GM18519 (cell line): Measurements from ENCODE around the gene C5AR2.
"Not testable (repeated sequence)": the region's sequence is repeated elsewhere in the genome, so short reads cannot be mapped to it uniquely, and the experiment has no call there.

ENCODE experiments used
- ATAC-seq: cut with Tn5 transposase; IDR thresholded peaks from one replicate; pipeline ENCODE4 v1.9.1; 2021; ENCODE audit warnings: mild to moderate bottlenecking, moderate library complexity; ENCODE audit not compliant: unreplicated experiment, low FRiP score

Gene C5AR2

DNA sequence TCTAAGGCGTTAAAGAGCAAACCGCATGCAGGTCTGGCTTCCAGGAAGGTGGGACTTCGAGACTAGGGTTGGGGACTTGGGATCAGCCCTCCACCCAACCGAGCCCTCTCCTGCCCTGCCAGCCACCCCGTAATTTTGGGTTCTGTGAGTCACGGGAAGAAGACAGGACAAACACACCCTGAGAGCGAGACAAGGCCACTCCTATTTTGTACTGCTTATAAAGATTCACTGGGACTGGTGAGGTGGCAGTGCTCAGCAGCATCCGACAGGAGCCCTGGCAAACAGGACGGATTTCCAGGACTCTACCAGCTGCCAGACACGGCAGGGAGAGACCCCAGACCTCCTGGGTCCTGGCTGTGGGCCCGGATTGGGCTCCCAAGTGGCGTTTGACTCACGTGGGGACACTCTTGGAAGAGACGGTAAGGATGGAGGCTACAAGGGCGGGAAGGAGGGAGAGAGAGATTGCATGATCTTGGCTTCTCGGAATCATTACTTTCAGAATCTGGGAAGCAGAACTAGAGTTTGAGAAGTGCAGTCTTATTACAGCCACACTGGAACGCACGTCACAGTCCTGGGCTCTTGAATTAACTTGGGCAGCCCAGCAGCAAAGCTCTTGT, at the start of gene C5AR2:
Gene C5AR2, plus strand, starts transcription at position 245 of the 617 bp plus-strand sequence. CDS start 8,625 bp downstream, outside the sequence.
- ATAC-seq, result no peak

DNA sequence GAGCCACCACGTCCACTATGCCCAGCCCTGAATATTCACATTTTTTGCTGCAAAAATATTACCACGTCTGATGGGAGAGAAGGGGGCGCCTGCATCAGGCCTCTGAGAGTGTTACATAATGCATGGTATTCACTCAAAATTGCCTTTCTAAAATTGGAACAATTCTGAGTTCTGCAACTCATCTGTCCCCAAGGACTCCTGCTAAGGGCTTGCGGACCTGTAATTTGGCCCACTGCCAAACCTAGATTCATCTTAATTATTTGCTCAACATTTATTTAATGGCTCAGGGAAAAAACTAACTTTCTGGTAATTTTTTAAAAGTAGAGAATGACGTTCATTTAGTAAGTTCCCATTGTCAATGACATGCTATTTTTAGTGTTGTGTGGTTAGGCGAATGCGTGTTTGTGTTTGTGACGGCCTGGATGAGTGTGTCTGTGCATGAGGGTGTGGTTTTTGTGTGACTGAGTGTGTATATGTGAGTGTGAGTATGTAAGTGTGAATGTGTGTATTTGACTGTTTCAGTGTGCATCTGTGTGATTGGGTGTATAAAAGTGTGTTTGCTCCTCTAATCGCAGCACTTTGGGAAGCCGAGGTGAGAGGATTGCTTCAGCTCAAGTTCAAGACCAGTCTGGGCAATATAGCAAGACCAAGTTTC, 48.4 kb upstream of the C5AR2 start:
- ATAC-seq, result no peak

DNA sequence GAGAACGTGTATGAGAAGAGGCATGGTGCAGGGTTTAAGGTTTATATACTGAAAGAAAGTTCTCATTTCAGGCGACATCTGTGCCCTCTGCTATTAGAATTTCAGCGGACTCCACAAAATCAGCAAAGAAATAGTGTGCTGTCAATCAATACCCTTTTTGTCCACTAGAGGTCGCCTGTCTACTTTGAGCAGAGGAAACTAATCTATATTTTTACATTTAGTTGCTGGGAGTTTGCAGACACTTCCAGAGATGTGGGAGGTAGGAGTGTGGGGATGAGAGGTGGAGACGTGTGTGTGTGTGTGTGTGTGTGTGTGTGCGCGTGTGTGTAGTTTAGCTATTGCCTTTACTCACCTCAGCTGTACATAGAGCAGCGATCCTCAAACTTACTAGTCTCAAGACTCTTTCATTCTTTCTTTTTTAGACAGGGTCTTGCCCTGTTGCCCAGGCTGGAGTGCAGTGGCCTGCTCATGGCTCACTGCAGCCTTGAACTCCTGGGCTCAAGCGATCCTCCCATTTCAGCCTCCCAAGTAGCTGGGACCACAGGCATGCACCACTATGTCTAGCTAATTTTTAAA, 47.6 kb upstream of the C5AR2 start:
- no peak for ATAC-seq

DNA sequence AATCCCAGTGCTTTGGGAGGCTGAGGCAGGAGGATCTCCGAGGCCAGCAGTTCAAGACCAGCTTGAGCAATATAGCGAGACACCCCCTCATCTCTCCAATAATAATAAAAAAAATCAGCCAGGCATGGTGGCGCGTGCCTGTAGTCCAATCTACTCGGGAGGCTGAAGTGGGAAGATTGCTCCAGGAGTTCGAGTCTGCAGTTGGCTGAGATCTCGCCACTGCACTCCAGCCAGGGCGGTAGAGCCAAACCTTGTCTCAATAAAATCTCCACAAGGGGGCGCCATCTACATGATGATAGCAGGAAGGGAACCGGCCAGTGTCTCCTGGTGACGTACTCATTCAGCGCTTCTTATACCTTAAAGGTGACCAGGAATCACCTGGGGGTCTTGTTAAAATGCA, 35.9 kb upstream of the C5AR2 start:
- no peak for ATAC-seq

DNA sequence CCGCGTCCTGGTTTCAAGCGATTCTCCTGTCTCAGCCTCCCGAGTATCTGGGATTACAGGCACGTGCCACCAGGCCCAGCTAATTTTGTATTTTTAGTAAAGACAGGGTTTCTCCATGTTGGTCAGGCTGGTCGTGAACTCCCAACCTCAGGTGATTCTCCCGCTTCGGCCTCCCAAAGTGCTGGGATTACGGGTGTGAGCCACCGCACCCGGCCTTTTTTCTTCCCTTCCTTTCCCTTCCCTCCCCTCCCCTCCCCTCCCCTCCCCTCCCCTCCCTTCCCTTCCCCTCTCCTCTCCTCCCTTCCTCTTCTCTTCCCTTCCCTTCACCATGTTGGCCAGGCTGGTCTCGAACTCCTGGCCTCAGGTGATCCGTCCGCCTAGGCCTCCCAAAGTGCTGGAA, 31.1 kb upstream of the C5AR2 start:
- ATAC-seq, result not testable (repeated sequence)

DNA sequence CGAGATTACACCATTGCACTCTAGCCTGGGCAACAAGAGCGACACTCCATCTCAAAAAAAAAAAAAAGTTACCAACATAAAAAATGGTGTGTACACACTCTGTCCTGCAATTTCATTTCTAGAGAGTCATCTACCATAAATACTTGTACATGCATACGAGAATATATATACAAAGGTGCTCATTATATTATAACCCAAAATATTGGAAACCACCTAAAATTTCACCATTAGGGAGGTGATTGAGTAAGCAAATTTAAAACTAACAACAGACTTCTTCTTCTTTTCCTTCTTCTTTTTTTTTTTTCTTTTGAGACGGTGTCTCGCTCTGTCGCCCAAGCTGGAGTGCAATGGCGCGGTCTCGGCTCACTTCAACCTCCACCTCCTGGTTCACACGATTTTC, 29.7 kb upstream of the C5AR2 start:
- ATAC-seq, result no peak

DNA sequence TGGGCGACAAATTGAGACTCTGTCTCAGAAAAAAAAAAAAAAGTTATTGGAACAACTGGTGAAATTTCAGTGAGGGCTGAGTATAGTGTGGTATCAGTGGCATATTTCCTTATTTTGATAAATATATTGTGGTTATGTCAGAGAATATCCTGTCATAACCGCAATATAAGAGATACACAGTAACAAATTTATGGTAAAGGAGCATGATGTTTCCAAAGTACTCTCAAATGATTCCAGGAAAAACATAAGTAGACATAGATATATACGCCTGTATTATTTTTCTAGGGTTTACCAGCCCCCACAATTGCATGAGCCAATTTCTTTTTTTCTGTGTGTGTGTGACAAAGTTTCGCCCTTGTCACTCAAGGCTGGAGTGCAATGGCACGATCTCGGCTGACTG, 28.0 kb upstream of the C5AR2 start:
- no peak for ATAC-seq

DNA sequence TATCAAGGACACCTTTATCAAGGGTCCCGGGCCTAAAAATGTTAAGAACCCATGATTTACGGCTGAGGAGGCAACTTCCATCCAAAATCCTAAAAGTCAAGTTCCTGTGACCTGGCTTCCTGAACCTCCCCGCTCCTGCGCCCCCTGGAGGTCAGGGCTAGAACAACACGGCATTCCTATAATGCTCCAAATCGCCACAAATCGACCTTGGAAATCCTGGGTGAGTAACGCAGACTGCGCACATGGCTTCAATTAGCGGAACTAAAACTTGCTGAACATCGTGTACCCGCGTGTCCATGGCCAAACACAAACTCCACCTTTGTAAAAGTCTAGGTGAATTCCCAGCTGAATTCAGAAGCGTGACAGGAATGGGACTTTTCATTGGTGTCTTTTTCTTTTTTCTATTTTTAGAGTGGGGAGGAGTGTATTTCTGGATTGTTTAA, 26.6 kb upstream of the C5AR2 start:
- ATAC-seq, result no peak

DNA sequence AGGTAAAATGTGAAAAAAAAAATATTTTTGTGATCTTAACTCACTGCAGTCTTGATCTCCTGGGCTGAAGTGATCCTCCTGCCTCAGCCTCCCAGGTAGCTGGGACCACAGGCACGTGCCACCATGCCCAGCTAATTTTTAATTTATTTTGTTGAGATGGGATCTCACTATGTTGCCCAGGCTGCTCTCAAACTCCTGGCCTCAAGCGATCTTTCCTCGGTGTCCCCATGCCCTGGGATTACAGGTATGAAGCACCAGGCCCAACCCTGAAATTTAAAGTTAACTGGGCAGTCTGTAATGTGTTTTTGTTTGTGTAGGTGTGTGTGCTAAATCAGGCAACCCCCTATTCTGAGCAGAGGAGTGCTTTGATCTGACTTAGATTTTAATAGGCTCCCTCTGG, 25.7 kb upstream of the C5AR2 start:
- no peak for ATAC-seq

DNA sequence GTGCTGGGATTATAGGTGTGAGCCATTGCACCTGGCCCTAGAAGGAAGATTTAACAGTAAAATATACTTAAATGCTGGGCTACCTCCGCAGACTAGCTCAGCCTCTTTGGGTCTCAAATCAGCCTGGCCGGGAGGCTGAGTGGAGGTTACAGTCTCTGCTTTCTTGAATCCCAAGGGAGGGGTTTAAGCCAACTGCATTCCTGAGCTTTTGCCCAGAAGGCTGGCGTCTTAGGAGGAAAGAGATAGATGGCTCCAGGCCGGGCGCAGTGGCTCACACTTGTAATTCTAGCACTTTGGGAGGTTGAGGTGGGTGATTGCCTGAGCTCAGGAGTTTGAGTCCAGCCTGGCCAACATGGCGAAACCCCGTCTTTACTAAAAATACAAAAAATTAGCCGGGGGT, 22.9 kb upstream of the C5AR2 start:
- ATAC-seq, result no peak

DNA sequence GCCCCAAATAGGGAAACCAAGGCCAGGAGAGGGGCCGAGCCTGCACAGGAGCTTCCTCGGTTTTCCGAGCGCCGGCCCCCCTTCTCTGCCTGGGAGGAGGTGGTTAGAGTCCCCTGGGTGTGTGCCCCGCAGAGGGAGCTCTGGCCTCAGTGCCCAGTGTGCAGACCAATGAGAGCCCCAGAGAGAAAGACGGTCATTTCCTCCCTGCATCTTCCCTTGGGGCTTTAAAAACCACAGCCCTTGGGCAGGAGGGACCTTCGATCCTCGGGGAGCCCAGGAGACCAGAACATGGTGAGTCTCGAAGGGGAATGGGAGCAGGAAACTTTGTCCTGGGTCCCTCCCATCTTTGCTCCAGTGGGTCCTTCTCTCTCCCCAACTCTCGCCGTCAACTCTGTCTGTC, 22.4 kb upstream of the C5AR2 start, which contains the start of gene C5AR1:
Gene C5AR1, plus strand, starts transcription at position 254 of the 400 bp plus-strand sequence. Its CDS starts 35 bp downstream, at position 289.
- ATAC-seq, result no peak

DNA sequence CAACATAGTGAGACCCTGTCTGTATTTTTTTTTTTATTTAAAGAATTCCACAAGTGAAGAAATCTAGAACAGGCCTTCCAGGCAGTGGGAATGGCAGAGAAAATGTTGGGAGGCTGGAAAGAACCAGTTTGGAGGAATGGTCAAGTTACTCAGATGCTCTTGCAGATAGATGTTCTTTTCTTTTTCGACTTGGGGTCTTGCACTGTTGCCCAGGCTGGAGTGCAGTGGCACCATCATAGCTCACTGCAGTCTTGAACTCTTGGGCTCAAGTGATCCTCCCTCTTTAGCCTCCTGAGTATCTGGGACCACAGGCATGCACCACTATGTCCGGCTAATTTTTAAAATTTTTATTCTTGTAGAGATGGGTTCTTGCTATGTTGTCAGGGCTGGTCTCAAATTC, 21.7 kb upstream of the C5AR2 start:
- no peak for ATAC-seq

DNA sequence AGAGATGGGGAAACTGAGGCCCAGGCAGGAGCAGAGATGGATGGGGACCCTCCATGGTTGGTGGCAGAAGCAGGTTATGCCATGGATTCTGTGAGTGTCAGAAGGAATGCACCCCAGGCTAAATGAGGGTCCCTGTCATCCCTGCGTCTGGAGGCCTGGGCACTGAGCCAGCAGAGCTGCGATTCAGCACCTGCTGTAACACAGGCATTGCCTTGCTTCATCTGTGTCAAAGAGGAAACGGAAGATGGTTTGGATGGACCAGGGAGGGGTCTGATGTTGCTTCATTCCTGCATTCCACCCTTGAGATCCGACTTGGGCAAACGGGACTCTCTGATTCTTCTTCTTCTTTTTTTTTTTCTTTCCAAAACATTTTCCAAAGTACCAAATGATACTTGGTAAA, 21.2 kb upstream of the C5AR2 start:
- no peak for ATAC-seq

DNA sequence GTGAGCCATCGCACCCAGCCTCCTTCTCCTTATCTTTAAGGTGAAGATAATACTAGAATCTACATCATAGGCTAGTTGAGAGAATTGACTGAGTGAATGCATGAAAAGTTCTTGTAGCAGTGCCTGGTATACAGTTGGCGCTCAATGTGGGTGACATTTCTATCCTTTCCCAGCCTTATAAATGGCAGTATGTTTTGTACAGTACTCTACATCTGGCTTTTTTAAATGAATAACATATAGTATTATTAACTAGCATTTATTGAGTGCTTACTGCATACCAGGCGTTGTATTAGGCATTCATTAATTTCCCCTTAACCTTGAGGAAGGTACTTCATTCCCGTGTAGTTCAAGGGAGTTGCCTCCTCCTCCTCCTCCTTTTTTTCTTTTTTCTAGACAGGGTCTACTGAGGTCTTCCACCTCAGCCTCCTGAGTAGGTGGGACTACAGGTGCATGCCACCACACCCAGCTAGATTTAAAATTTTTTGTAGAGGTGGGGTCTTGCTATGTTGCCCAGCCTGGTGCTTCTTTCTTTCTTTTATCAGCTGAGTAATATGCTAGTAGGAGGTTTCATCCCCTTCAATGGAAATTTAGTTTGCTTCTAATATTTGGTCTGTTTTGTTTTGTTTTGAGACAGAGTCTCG, 19.5 kb upstream of the C5AR2 start:
- no peak for ATAC-seq

DNA sequence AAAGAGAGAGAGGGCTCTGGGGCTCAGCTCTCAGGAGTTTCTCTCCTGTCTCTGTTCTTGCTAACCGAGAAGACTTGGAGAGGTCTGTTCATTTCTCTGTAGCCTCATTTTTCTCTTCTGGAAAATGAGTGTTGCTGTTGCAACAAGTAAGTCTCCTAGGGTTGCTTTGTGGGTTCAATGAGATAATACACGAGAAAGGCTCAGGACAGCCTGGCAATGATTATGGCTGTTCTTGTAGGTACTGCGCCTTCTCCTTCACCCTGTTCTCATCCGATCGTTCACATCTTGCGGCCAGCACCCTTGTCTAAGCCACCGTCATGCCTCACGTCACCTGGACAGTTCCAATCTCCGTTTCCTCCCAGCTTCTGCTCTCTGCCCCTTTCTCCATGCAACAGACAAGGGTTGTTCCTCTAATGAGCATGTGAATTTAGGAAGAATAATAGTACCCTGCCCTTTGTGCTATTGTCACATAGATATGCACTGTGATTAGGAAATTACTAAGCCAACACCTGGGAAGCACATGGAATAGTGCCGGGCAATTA, 18.1 kb upstream of the C5AR2 start:
- no peak for ATAC-seq

DNA sequence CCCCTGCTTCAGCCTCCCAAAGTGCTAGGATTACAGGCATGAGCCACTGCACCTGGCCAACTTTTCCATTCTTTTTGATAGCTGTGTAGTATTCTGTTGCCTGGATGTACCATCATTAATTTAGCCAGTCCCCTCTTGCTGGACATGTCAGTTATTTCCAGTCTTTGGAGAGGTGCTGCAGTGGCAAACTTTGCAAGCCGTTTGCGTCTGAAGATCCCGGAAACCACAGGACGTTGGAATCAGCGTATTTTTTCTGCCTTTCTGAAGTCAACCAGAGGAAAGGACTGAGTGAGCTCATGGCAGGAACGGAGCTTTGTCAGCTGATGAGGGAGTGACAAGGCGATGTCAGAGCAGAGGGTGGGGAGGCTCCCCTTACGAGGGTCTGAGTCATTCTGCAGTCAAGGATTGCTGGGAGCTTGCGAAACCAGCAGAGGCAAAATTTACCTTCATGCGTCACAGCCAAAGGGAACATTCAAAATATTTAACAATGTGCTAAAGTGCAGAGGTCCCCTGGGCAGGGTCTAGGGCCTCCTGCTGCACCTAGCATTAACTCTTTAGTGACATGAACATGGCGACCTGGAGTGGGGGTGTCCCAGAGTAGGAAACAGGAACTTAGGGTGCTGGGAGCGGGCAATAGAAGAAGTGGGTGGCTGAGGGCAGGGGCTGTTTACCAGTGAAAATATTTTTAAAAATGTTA, 16.7 kb upstream of the C5AR2 start:
- no peak for ATAC-seq

DNA sequence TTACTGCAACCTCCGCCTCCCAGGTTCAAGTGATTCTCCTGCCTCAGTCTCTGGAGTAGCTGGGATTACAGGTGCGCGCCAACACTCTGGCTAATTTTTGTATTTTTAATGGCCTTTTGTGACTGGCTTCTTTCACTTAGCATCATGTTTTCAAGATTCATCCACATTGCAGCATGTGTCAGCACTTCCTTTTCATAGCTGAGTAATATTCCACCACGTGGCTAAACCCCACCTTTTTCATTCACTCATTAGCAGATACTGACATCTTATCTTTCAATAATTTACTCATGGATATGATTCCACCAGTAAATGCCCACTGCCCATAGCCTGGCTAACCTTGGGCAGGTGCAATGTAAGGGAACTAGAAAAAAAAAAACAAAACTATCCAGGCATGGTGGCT, 15.5 kb upstream of the C5AR2 start:
- ATAC-seq, result no peak

DNA sequence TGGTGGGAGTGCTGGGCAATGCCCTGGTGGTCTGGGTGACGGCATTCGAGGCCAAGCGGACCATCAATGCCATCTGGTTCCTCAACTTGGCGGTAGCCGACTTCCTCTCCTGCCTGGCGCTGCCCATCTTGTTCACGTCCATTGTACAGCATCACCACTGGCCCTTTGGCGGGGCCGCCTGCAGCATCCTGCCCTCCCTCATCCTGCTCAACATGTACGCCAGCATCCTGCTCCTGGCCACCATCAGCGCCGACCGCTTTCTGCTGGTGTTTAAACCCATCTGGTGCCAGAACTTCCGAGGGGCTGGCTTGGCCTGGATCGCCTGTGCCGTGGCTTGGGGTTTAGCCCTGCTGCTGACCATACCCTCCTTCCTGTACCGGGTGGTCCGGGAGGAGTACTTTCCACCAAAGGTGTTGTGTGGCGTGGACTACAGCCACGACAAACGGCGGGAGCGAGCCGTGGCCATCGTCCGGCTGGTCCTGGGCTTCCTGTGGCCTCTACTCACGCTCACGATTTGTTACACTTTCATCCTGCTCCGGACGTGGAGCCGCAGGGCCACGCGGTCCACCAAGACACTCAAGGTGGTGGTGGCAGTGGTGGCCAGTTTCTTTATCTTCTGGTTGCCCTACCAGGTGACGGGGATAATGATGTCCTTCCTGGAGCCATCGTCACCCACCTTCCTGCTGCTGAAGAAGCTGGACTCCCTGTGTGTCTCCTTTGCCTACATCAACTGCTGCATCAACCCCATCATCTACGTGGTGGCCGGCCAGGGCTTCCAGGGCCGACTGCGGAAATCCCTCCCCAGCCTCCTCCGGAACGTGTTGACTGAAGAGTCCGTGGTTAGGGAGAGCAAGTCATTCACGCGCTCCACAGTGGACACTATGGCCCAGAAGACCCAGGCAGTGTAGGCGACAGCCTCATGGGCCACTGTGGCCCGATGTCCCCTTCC, 11.8 kb upstream of the C5AR2 start:
- ATAC-seq, result no peak

DNA sequence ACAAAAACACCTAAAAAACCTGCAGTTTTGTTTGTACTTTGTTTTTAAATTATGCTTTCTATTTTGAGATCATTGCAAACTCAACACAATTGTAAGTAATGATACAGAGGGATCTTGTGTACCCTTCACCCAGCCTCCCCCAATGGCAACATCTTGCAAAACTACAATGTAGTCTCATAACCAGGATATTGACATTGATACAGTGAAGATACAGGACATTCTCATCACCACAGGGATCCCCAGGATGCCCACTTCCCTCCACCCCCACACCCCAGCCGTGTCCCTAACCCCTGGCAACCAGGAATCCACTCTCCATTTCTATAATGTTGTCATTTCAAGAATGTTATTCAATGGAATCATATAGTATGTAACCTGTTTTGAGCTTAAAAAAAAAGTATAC, 10.3 kb upstream of the C5AR2 start:
- ATAC-seq, result no peak

DNA sequence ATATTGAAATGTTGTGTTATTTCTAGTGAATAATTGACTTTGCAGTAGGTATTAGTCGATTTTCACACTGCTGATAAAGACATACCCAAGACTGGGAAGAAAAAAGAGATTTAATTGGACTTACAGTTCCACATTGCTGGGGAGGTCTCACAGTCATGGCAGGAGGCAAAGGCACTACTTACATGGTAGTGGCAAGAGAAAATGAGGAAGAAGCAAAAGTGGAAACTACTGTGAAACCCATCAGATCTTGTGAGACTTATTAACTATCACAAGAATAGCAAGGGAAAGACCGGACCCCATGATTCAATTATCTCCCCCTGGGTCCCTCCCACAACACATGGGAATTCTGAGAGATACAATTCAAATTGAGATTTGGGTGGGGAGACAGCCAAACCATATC, 9.9 kb upstream of the C5AR2 start:
- no peak for ATAC-seq
